Endothelial cell of umbilical vein (primary cell): ENCODE measurements around the gene CDC14B. TPM values are rescaled to one million over a fixed set of nuclear protein-coding genes. Genes with fewer than 3 reads are reported as not detected.

Source experiments
- BruUV-seq: library from RNA; stranded (reverse); fragments of 400-500 nt; replicated peaks from 2 replicates; lab custom pipeline; 2021; lab: Mats Ljungman, UMichigan
- CTCF ChIA-PET: fragments of 300-600, 350-600 bp; sonication (Branson Sonifier 250); formaldehyde crosslinking; loops from one replicate; lab custom pipeline; 2021; ENCODE audit warnings: antibody characterized with exemption, inconsistent platforms; lab: Charles Lee
- POLR2A ChIA-PET: fragments of 300-600, 350-600 bp; sonication (Branson Sonifier 250); formaldehyde crosslinking; loops from one replicate; lab custom pipeline; 2021; ENCODE audit warnings: antibody characterized with exemption, inconsistent platforms; lab: Charles Lee
- DNase-seq: peaks from one replicate; pipeline ENCODE4 v3.0.0-alpha.2; 2011; ENCODE audit warnings: low read depth, low spot score
- FAIRE-seq: peaks from 2 replicates; lab custom pipeline; 2011; peaks lifted over from hg19 to GRCh38; lab: Jason Lieb, UNC
- H2AFZ ChIP-seq: 2 replicates; pipeline ENCODE4 v1.6.0; 2012; ENCODE audit warnings: low read depth, low read length, control low read depth, inconsistent platforms
- H3K27ac ChIP-seq: 2 replicates; pipeline ENCODE4 v1.5.1; 2011; ENCODE audit warnings: low read depth, mild to moderate bottlenecking, control low read depth, low read length, moderate library complexity; ENCODE audit not compliant: insufficient read depth
- H3K27me3 ChIP-seq, 2 experiments: 2 replicates each; pipeline versions ENCODE4 v1.6.0 to v1.6.1; 2011; ENCODE audit warnings: low read length in 2 of 2, mixed read lengths in 1 of 2; ENCODE audit not compliant: control insufficient read depth in 2 of 2, insufficient read depth in 2 of 2
- H3K36me3 ChIP-seq, 2 experiments: 2 replicates in 1 of 2; 3 replicates in 1 of 2; pipeline ENCODE4 v1.5.1; 2011; ENCODE audit warnings: low read length in 2 of 2, mild to moderate bottlenecking in 1 of 2, moderate library complexity in 1 of 2; ENCODE audit not compliant: control insufficient read depth in 2 of 2, insufficient read depth in 2 of 2; ENCODE audit errors: extremely low read depth in 1 of 2
- H3K4me1 ChIP-seq: 3 replicates; pipeline ENCODE4 v1.5.1; 2011; ENCODE audit warnings: mild to moderate bottlenecking, low read length; ENCODE audit not compliant: control insufficient read depth, insufficient read depth; ENCODE audit errors: extremely low read depth
- H3K4me2 ChIP-seq: 2 replicates; pipeline ENCODE4 v1.6.1; 2011; ENCODE audit warnings: low read length, control low read depth, mixed read lengths; ENCODE audit not compliant: insufficient read depth
- H3K4me3 ChIP-seq, 3 experiments: fragments of 200-600 bp in 1 of 3; sonication (generic), shearing (Covaris generic) in 1 of 3; replicated peaks in 1 of 3; 2 replicates each; pipeline ENCODE4 v1.5.1; 2011 to 2016; ENCODE audit warnings: control low read depth in 3 of 3, low read length in 3 of 3, mild to moderate bottlenecking in 2 of 3, inconsistent platforms in 1 of 3, low read depth in 1 of 3, moderate library complexity in 1 of 3; ENCODE audit not compliant: insufficient read depth in 1 of 3
- H3K79me2 ChIP-seq: 2 replicates; pipeline ENCODE4 v1.6.0; 2012; ENCODE audit warnings: low read length, inconsistent platforms; ENCODE audit not compliant: control insufficient read depth, insufficient read depth
- H3K9ac ChIP-seq: replicated peaks from 2 replicates; pipeline ENCODE3; 2011; ENCODE audit warnings: low read length, control low read depth; ENCODE audit not compliant: insufficient read depth; ENCODE audit errors: extremely low read depth
- H3K9me1 ChIP-seq: replicated peaks from 3 replicates; pipeline ENCODE4 v1.6.0; 2011; ENCODE audit warnings: mild to moderate bottlenecking, low read length; ENCODE audit not compliant: control insufficient read depth, insufficient read depth; ENCODE audit errors: extremely low read depth
- H3K9me3 ChIP-seq: replicated peaks from 2 replicates; pipeline ENCODE4 v1.5.1; 2012; ENCODE audit warnings: low read length, inconsistent platforms; ENCODE audit not compliant: control insufficient read depth, insufficient read depth
- H4K20me1 ChIP-seq: replicated peaks from 2 replicates; pipeline ENCODE3; 2011; ENCODE audit warnings: mild to moderate bottlenecking, low read length; ENCODE audit not compliant: control insufficient read depth, insufficient read depth; ENCODE audit errors: extremely low read depth
- FOS ChIP-seq: IDR thresholded peaks from 2 replicates; pipeline ENCODE4 v1.6.1; 2011; ENCODE audit warnings: mild to moderate bottlenecking, low read length, moderate library complexity, borderline replicate concordance; ENCODE audit not compliant: insufficient read depth
- GATA2 ChIP-seq: IDR thresholded peaks from 2 replicates; pipeline ENCODE4 v1.7.0; 2011; ENCODE audit warnings: low read depth, mild to moderate bottlenecking, moderate library complexity, mixed read lengths, low read length; ENCODE audit not compliant: insufficient read length, insufficient read depth
- MAX ChIP-seq: IDR thresholded peaks from 2 replicates; pipeline ENCODE4 v1.6.1; 2011; ENCODE audit not compliant: insufficient read depth, insufficient read length
- POLR2A ChIP-seq: IDR thresholded peaks from 2 replicates; pipeline ENCODE4 v1.6.1; 2012; ENCODE audit warnings: low read depth, mild to moderate bottlenecking, control low read depth, low read length
- dilution Hi-C: fragments of 300-500 bp; cut with MboI; formaldehyde crosslinking; loops from one replicate; pipeline ENCODE4 v1.15.0; 2019; ENCODE audit warnings: low sequenced_read_pairs; ENCODE audit not compliant: extremely low pct_ligation_motif_present
- intact Hi-C: fragments of 100-400 bp; cut with micrococcal nuclease; formaldehyde crosslinking; loops from one replicate; pipeline ENCODE4 v1.10.0; 2022
- polyA plus RNA-seq, 4 experiments: library from polyadenylated mRNA; depleted of rRNA in 3 of 4; stranded (reverse) in 3 of 4; unstranded in 1 of 4; fragments of >200 nt; gene quantifications; 2 replicates each; pipeline versions ENCODE4 v1.2.1 to v1.2.3, GENCODE V29; 2011 to 2012; ENCODE audit warnings: missing spikeins in 1 of 4
- total RNA-seq: library from RNA; stranded (reverse); gene quantifications from 2 replicates; pipeline ENCODE4 v1.2.3, GENCODE V29; 2021

CDC14B gene
- total and polyA plus RNA-seq, 2 donors (not counting 3 experiments of a cell fraction or from before 2014, with no cell fraction given), result 0.39 to 0.93 TPM

- dilution Hi-C loops (no loop called here), intact Hi-C loops (no loop called here)
- Histone ChIP-seq H3K36me3 (no peaks in the 10 kb centered on the region), H3K27ac (no peak overlapping the region), H3K9me1 (no peaks in the 10 kb centered on the region), H3K4me2 (no peak overlapping the region), H3K4me3 (no peak overlapping the region), H3K9ac (no peak overlapping the region), H2AFZ (no peak overlapping the region), H4K20me1 (no peaks in the 10 kb centered on the region), H3K27me3 (peaks cover 0 to 5% of the 10 kb centered on the region in 2 experiments), H3K4me1 (no peaks in the 10 kb centered on the region), H3K9me3 (no peaks in the 10 kb centered on the region), H3K79me2 (no peaks in the 10 kb centered on the region)
- no peak for TF ChIP-seq POLR2A
- no peak for TF ChIP-seq GATA2
- TF ChIP-seq MAX, result no peak
- no TSS peak for BruUV-seq
- FAIRE-seq, result no peak
- CTCF ChIA-PET, result no interaction called here
- POLR2A ChIA-PET, result no interaction called here
- no peak for DNase-seq
Observed at GRCh38 chr9:96626912-96627311, 7.3 kb upstream of the CDC14B start.

- TF ChIP-seq FOS, result no peak
- Histone ChIP-seq H3K27ac (no peak overlapping the region), H3K9me1 (no peaks in the 10 kb centered on the region), H4K20me1 (no peaks in the 10 kb centered on the region), H3K79me2 (no peaks in the 10 kb centered on the region), H3K4me2 (no peak overlapping the region), H3K4me1 (peaks cover 4% of the 10 kb centered on the region), H3K9ac (no peak overlapping the region), H2AFZ (no peak overlapping the region), H3K9me3 (no peaks in the 10 kb centered on the region), H3K27me3 (peaks cover 4 to 12% of the 10 kb centered on the region in 2 experiments), H3K4me3 (no peak overlapping the region), H3K36me3 (no peaks in the 10 kb centered on the region)
- ChIA-PET CTCF (no interaction called here), POLR2A (no interaction called here)
- dilution Hi-C loops, result no loop called here
- DNase-seq, result no peak
- no TSS peak for BruUV-seq
- intact Hi-C loops, result no loop called here
- FAIRE-seq, result no peak
Observed at GRCh38 chr9:96621618-96622017, 2.0 kb upstream of the CDC14B start.
